Measurements from ENCODE around the gene CCDC102A. TPM values are rescaled to one million over a fixed set of nuclear protein-coding genes. Genes with fewer than 3 reads are reported as not detected.

CCDC102A gene
- total RNA-seq, 1 donor from 2014 or later = 27.2 TPM

- TF ChIP-seq CTCF (IDR thresholded peaks at IDR 0.05) = no peak
- Mint-ChIP-seq H3K4me3 (ENCODE audit: unreplicated experiment) (no peak overlapping the region), H3K27me3 (ENCODE audit: low read depth) (peaks cover 3% of the 10 kb centered on the region), H3K9me3 (ENCODE audit: low read depth) (no peaks in the 10 kb centered on the region), H3K4me1 (ENCODE audit: low read depth) (peaks cover 2% of the 10 kb centered on the region), H3K36me3 (ENCODE audit: low read depth) (no peaks in the 10 kb centered on the region), H3K27ac (ENCODE audit: unreplicated experiment) (no peak overlapping the region)
- no peak for DNase-seq (ENCODE audit: low spot score)
These were observed 7.8 kb upstream of the CCDC102A start for GRCh38 chr16:57544124-57544653.

- Mint-ChIP-seq H3K27ac (ENCODE audit: unreplicated experiment) (no peak overlapping the region), H3K27me3 (ENCODE audit: low read depth) (no peaks in the 10 kb centered on the region), H3K4me1 (ENCODE audit: low read depth) (peaks cover 8% of the 10 kb centered on the region), H3K4me3 (ENCODE audit: unreplicated experiment) (no peak overlapping the region), H3K36me3 (ENCODE audit: low read depth) (no peaks in the 10 kb centered on the region), H3K9me3 (ENCODE audit: low read depth) (no peaks in the 10 kb centered on the region)
- TF ChIP-seq CTCF (IDR thresholded peaks at IDR 0.05) = no peak
- no peak for DNase-seq (ENCODE audit: low spot score)
These were observed 5.5 kb upstream of the CCDC102A start for GRCh38 chr16:57541754-57542435.

- no peak for DNase-seq (ENCODE audit: low spot score)
- Mint-ChIP-seq H3K4me1 (ENCODE audit: low read depth) (peaks cover 10% of the 10 kb centered on the region), H3K27me3 (ENCODE audit: low read depth) (no peaks in the 10 kb centered on the region), H3K9me3 (ENCODE audit: low read depth) (no peaks in the 10 kb centered on the region), H3K27ac (ENCODE audit: unreplicated experiment) (no peak overlapping the region), H3K4me3 (ENCODE audit: unreplicated experiment) (no peak overlapping the region), H3K36me3 (ENCODE audit: low read depth) (no peaks in the 10 kb centered on the region)
- TF ChIP-seq CTCF (IDR thresholded peaks at IDR 0.05) = no peak
These were observed 4.8 kb upstream of the CCDC102A start for GRCh38 chr16:57540906-57541753.

GRCh38 chr16:57540387-57540786 lies 4.0 kb upstream of the CCDC102A start:
- Mint-ChIP-seq H3K4me1 (ENCODE audit: low read depth) (peaks cover 13% of the 10 kb centered on the region), H3K4me3 (ENCODE audit: unreplicated experiment) (no peak overlapping the region), H3K9me3 (ENCODE audit: low read depth) (no peaks in the 10 kb centered on the region), H3K27me3 (ENCODE audit: low read depth) (no peaks in the 10 kb centered on the region), H3K36me3 (ENCODE audit: low read depth) (no peaks in the 10 kb centered on the region), H3K27ac (ENCODE audit: unreplicated experiment) (no peak overlapping the region)
- TF ChIP-seq CTCF (IDR thresholded peaks at IDR 0.05) = no peak
- no peak for DNase-seq (ENCODE audit: low spot score)

GRCh38 chr16:57539072-57539796 lies 2.9 kb upstream of the CCDC102A start:
- Mint-ChIP-seq H3K4me3 (ENCODE audit: unreplicated experiment) (no peak overlapping the region), H3K36me3 (ENCODE audit: low read depth) (no peaks in the 10 kb centered on the region), H3K27ac (ENCODE audit: unreplicated experiment) (no peak overlapping the region), H3K9me3 (ENCODE audit: low read depth) (no peaks in the 10 kb centered on the region), H3K27me3 (ENCODE audit: low read depth) (no peaks in the 10 kb centered on the region), H3K4me1 (ENCODE audit: low read depth) (peaks cover 25% of the 10 kb centered on the region)
- no peak for TF ChIP-seq CTCF (IDR thresholded peaks at IDR 0.05)
- no peak for DNase-seq (ENCODE audit: low spot score)
